Measurements from ENCODE around the gene ITGB8. TPM values are rescaled to one million over a fixed set of nuclear protein-coding genes. Genes with fewer than 3 reads are reported as not detected.

Gene ITGB8
- total RNA-seq: 3.4 and 11.5 TPM in 2 replicates

DNA sequence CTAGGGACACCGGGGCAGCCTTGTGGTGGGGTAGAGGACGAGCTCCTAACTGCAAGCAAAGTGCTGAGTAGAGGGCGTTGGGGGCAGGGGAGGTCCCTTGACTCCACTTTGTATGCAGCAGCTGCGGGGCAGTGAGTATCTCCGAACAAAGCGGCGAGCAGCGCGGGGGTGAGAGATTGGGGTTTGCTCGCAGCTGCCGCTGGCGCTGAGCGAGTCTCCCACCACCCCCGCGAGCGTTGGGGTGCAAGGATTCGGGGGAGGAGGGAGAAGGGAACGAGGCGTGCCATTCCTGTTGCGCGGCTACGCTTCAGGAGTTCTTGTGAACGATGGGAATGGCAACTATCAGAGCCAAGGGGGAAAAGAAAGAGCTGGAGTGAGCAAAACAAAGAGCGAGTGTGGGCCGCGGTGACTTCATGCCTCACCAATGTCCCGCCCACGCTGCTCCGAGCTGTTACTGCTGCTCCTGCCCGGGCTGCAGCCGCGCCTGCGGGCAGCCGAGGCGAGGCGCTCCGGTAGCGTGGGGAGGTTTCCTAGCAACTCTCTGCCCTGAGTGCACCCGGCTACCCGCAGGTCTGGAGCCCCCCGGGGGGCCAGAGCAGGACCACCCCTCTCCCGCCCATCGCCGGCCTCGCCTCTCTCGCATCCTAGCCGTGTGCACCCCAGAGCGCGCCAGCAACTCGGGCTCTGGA, at the start of gene ITGB8:
Gene ITGB8, plus strand, starts transcription at position 662 of the 689 bp plus-strand sequence. CDS start 907 bp downstream, outside the sequence.

Other genes with a start within 250 kb of the ITGB8 start
- gene MACC1, start 113.5 kb upstream of the ITGB8 start, total RNA-seq: 0.18 and 0.32 TPM in 2 replicates

Measured in cardiac atrium fibroblast (primary cell).